ENCODE data around the gene AMER3. TPM values are rescaled to one million over a fixed set of nuclear protein-coding genes. Genes with fewer than 3 reads are reported as not detected.

The AMER3 gene
- total and polyA plus RNA-seq, 2 donors from 2014 or later: not detected

DNA sequence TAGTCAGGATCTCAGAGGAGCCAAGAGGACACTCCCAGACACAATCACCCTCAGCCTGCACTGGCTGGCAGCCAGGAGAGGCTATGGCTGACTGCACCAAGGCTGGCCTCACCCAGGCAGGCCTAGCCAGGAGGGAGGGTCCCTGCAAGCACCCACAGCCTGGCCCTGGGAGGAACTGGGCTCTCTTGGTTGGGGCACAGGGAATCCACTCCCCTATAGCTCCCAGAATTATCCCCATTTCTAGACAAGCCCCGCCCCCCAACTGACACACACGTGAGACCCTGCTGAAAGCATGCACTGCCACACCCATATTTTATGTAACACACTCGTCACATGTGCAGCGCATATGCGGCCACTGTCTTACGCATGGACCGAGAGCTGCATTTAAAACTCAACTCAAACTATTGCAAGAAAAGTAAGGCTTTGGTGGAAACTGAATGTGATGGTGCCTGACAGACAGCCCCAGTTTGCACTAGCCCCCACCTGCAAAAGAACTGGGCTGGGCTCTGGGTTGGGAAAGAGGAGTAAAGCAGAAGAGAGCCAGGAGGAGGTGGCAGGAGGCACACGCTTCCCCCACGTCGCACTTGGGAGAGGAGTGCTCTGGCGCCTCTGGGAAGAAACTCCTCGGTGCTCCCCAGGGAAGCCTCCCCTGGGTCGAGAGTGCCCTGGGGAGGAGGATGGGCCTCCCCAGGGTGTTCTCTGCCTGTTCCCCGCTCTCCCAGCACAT is 52.5 kb downstream of the AMER3 start:
- no peak overlapping the region for H3K27ac ChIP-seq (ENCODE audit: low read depth in 2 of 2, low read length in 2 of 2)
- H3K36me3 ChIP-seq (ENCODE audit: control insufficient read depth in 2 of 3, insufficient read depth in 3 of 3, low read length in 3 of 3): no peaks in the 10 kb centered on the region
- intact Hi-C loops (cut with DNase I): no loop called here
- DNase-seq: peak in 2 of 5 donors; percentile 33 to 57
- no peak overlapping the region for H3K9ac ChIP-seq (ENCODE audit: low read length in 3 of 3)
- H3K4me3 ChIP-seq (ENCODE audit: low read length in 3 of 3): no peak overlapping the region
- no peak for FAIRE-seq
- TF ChIP-seq, protein P1, sequence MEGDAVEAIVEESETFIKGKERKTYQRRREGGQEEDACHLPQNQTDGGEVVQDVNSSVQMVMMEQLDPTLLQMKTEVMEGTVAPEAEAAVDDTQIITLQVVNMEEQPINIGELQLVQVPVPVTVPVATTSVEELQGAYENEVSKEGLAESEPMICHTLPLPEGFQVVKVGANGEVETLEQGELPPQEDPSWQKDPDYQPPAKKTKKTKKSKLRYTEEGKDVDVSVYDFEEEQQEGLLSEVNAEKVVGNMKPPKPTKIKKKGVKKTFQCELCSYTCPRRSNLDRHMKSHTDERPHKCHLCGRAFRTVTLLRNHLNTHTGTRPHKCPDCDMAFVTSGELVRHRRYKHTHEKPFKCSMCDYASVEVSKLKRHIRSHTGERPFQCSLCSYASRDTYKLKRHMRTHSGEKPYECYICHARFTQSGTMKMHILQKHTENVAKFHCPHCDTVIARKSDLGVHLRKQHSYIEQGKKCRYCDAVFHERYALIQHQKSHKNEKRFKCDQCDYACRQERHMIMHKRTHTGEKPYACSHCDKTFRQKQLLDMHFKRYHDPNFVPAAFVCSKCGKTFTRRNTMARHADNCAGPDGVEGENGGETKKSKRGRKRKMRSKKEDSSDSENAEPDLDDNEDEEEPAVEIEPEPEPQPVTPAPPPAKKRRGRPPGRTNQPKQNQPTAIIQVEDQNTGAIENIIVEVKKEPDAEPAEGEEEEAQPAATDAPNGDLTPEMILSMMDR (IDR thresholded peaks at IDR 0.05; ENCODE audit: borderline replicate concordance, extremely low read depth, insufficient read depth): no peak
- H3K27me3 ChIP-seq (ENCODE audit: control insufficient read depth, insufficient read depth, low read length): no peaks in the 10 kb centered on the region
- H3K4me1 ChIP-seq (ENCODE audit: control insufficient read depth in 2 of 3, insufficient read depth in 2 of 3, low read depth in 1 of 3, low read length in 3 of 3): no peaks in the 10 kb centered on the region
- no peaks in the 10 kb centered on the region for H3K9me3 ChIP-seq (ENCODE audit: control insufficient read depth in 2 of 3, insufficient read depth in 1 of 3, low read length in 3 of 3)

DNA sequence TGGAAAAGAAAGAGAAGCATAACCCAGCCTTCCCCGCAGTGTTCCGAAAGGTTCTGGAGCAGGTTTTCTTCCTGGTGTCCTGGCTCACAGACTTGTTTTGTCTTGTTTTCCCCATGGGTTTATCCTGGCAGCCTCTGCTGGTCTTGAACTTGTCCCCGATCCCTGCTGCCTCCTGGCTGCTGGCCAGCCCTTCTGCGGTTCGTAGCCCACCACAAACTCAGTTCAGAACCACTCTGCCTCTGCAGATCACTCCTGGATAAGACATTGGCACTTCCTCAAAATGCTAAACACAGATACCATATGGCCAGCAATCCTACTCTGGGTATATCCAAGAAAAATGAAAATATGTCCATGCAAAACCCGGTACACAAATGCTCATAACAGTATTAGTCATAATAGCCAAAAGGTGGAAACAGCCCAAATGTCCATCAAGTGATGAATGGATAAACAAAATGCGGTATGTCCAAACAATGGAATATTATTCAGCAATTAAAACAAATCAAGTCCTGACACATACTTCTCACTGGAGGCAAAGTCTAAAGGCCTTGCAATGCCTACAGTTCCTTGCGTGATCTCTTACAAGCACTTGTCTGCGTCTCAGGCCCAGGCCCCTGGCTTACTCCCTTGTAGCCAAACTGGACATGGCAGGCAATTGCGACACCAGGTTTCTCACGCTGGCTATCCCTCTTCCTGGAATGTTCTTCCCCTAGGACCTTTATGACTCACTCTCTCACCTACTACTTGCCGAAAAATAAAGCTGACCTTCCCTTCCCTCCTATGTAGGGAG is 53.3 kb downstream of the AMER3 start:
- Histone ChIP-seq H3K9me3 (ENCODE audit: control insufficient read depth in 2 of 3, insufficient read depth in 1 of 3, low read length in 3 of 3) (no peaks in the 10 kb centered on the region), H3K4me3 (ENCODE audit: low read length in 3 of 3) (no peak overlapping the region), H3K9ac (ENCODE audit: low read length in 3 of 3) (no peak overlapping the region), H3K27me3 (ENCODE audit: control insufficient read depth, insufficient read depth, low read length) (no peaks in the 10 kb centered on the region), H3K4me1 (ENCODE audit: control insufficient read depth in 2 of 3, insufficient read depth in 2 of 3, low read depth in 1 of 3, low read length in 3 of 3) (no peaks in the 10 kb centered on the region), H3K27ac (ENCODE audit: low read depth in 2 of 2, low read length in 2 of 2) (no peak overlapping the region), H3K36me3 (ENCODE audit: control insufficient read depth in 2 of 3, insufficient read depth in 3 of 3, low read length in 3 of 3) (no peaks in the 10 kb centered on the region)
- intact Hi-C loops (cut with DNase I): no loop called here
- DNase-seq (no peak), FAIRE-seq (no peak)
- TF ChIP-seq, protein P1 (IDR thresholded peaks at IDR 0.05; ENCODE audit: borderline replicate concordance, extremely low read depth, insufficient read depth): no peak

DNA sequence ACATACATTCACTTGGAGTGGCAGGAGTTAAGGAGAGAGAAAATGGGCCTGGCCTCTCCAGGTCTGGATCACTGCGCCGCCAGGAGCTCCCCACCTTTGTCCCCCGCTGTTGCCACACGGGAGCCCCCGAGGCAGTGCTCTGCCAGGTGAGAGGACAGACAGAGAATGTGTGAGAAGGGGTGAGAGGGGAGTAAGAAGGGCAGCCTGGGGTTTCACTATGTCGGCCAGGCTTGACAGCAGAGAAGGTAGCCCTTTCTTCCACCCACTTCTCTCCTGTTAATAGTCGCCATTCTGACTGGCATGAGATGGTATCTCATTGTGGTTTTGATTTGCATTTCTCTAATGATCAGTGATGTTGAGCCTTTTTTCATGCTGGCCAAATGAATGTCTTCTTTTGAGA is 55.1 kb downstream of the AMER3 start:
- H3K27me3 ChIP-seq (ENCODE audit: control insufficient read depth, insufficient read depth, low read length): no peaks in the 10 kb centered on the region
- H3K36me3 ChIP-seq (ENCODE audit: control insufficient read depth in 2 of 3, insufficient read depth in 3 of 3, low read length in 3 of 3): no peaks in the 10 kb centered on the region
- no peaks in the 10 kb centered on the region for H3K9me3 ChIP-seq (ENCODE audit: control insufficient read depth in 2 of 3, insufficient read depth in 1 of 3, low read length in 3 of 3)
- DNase-seq (no peak), FAIRE-seq (no peak)
- H3K4me1 ChIP-seq (ENCODE audit: control insufficient read depth in 2 of 3, insufficient read depth in 2 of 3, low read depth in 1 of 3, low read length in 3 of 3): no peaks in the 10 kb centered on the region
- intact Hi-C loops (cut with DNase I): no loop called here
- H3K4me3 ChIP-seq (ENCODE audit: low read length in 3 of 3): no peak overlapping the region
- no peak overlapping the region for H3K9ac ChIP-seq (ENCODE audit: low read length in 3 of 3)
- TF ChIP-seq, protein P1 (IDR thresholded peaks at IDR 0.05; ENCODE audit: borderline replicate concordance, extremely low read depth, insufficient read depth): no peak
- H3K27ac ChIP-seq (ENCODE audit: low read depth in 2 of 2, low read length in 2 of 2): no peak overlapping the region

Measured in kidney (tissue), 14 donors.